Thyroid gland (tissue), 4 donors: ENCODE measurements around the gene CYSTM1. TPM values are rescaled to one million over a fixed set of nuclear protein-coding genes. Genes with fewer than 3 reads are reported as not detected.

Experiments
- DNase-seq, 2 donors: peaks; one replicate each; pipeline ENCODE4 v3.0.0-alpha.2; 2019
- H3K27ac ChIP-seq, 3 donors: fragments of 200-600 bp; sonication (generic); 1 replicate in 2 of 3; 2 replicates in 1 of 3; pipeline ENCODE4 v1.5.1; 2016 to 2019; ENCODE audit warnings: mild to moderate bottlenecking in 1 of 3, moderate library complexity in 1 of 3
- H3K27me3 ChIP-seq: fragments of 200-600 bp; sonication (generic); one replicate; pipeline ENCODE4 v1.5.1; 2019
- H3K36me3 ChIP-seq, 2 donors: fragments of 200-600 bp; sonication (generic); one replicate each; pipeline ENCODE4 v1.5.1; 2016 to 2019
- H3K4me1 ChIP-seq, 2 donors: fragments of 200-600 bp; sonication (generic); one replicate each; pipeline ENCODE4 v1.5.1; 2017 to 2019
- H3K4me3 ChIP-seq, 3 donors: fragments of 200-600 bp; sonication (generic); replicated peaks in 1 of 3; 1 replicate in 2 of 3; 2 replicates in 1 of 3; pipeline ENCODE4 v1.5.1; 2016; ENCODE audit warnings: mild to moderate bottlenecking in 1 of 3
- H3K9me3 ChIP-seq: fragments of 200-600 bp; sonication (generic); one replicate; pipeline ENCODE4 v1.5.1; 2017
- POLR2A ChIP-seq, 2 donors: fragments of 450-650 bp; IDR thresholded peaks; one replicate each; pipeline ENCODE4 v1.6.1; 2017; ENCODE audit warnings: antibody characterized with exemption in 2 of 2, mild to moderate bottlenecking in 2 of 2, moderate library complexity in 1 of 2
- WGBS, 2 donors: methylation state at CpG; one replicate each; pipeline ENCODE4 v1.1.5; 2017; 5-methylcytosine and 5-hydroxymethylcytosine counted together
- intact Hi-C: fragments of 100-400 bp; cut with DNase I; formaldehyde crosslinking; loops from one replicate; pipeline ENCODE4 v1.15.1; 2023
- total RNA-seq, 4 donors: library from RNA; depleted of rRNA; stranded (reverse); fragments of >200 nt; gene quantifications; one replicate each; pipeline ENCODE4 v1.2.3, GENCODE V29; 2016
- TF ChIP-seq, protein P1 (sequence below), 6 experiments: fragments of 200-600 bp in 3 of 6; fragments of 450-650 bp in 3 of 6; sonication (generic) in 3 of 6; IDR thresholded peaks; one replicate each; pipeline ENCODE4 v1.5.1; 2016 to 2019; ENCODE audit warnings: antibody characterized with exemption in 6 of 6, mild to moderate bottlenecking in 2 of 6, inconsistent platforms in 1 of 6, moderate library complexity in 1 of 6

The CYSTM1 gene
- total RNA-seq, 4 donors from 2014 or later = 55.4 to 238 (median 112) TPM

DNA sequence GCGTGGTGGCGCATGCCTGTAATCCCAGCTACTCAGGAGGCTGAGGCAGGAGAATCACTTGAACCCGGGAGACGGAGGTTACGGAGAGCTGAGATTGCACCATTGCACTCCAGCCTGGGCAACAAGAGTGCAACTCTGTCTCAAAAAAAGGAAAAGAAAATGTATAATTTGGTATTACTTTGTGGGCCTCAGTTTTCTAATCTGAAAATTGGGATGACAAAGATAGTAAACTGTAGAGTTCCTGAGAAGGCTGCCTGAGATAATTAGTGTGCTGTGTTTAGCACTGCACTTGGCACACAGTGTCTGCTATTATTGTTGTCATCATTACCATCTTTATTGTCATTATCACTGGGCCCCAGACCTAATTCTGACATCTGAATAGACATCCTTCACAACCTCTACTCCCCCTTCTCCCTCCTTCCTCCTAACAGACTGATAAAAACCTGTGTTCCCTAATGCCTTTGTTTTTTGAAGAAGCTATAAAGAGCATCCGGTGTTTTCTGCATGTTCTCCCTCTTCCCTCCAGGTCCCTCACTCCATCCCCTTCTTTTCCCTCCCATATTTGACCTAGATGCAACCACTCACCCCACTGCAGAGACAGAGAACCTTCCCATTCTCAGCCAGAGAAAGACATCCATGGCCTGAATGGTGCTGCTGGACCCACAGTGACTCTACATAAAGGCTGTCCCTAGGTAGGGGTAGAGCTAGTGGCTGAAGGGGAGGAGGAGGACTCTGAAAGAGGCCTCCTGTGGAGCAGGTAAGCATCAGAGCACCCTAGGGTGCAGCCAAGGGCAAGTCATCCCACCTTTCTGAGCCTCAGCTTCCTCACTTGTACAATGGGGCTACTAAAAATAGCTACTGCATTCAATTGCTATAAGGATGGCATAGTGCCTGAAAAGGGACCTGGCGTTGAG lies 15.7 kb upstream of the CYSTM1 start:
- H3K4me1 ChIP-seq = peaks cover 3 to 10% of the 10 kb centered on the region in 2 donors
- H3K27me3 ChIP-seq = no peaks in the 10 kb centered on the region
- intact Hi-C loops = loop anchor here (5.0 kb wide), 1 partner anchor 87 kb away; no protein-coding TSS in a partner anchor
- H3K36me3 ChIP-seq = no peaks in the 10 kb centered on the region
- no peaks in the 10 kb centered on the region for H3K9me3 ChIP-seq
- DNase-seq = no peak
- WGBS, 2 donors = 81 to 82% methylated on average over 7 of the region's 7 CpGs
- no peak overlapping the region for H3K4me3 ChIP-seq
- H3K27ac ChIP-seq = no peak overlapping the region
- TF ChIP-seq, protein P1, sequence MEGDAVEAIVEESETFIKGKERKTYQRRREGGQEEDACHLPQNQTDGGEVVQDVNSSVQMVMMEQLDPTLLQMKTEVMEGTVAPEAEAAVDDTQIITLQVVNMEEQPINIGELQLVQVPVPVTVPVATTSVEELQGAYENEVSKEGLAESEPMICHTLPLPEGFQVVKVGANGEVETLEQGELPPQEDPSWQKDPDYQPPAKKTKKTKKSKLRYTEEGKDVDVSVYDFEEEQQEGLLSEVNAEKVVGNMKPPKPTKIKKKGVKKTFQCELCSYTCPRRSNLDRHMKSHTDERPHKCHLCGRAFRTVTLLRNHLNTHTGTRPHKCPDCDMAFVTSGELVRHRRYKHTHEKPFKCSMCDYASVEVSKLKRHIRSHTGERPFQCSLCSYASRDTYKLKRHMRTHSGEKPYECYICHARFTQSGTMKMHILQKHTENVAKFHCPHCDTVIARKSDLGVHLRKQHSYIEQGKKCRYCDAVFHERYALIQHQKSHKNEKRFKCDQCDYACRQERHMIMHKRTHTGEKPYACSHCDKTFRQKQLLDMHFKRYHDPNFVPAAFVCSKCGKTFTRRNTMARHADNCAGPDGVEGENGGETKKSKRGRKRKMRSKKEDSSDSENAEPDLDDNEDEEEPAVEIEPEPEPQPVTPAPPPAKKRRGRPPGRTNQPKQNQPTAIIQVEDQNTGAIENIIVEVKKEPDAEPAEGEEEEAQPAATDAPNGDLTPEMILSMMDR (IDR thresholded peaks at IDR 0.05) = no peak
- no peak for TF ChIP-seq POLR2A (IDR thresholded peaks at IDR 0.05)

DNA sequence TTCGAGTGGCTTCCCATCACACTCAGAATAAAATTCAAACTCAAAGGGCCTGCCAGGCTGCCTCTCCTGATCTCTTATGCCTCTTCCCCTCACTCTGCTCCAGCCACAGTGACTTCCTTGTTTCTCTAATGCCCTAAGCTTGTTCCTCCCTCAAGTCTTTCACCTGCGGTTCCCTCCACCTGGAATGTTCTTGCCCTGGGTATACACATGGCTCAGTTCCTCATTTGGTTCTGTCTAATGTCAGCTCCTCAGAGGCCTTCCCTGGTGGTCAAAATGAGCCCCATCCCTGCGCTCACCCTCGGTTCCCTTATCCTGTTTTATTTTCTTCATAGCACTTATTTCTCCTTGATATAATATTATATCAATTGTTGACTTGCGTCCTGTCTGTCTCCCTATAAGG lies 12.7 kb upstream of the CYSTM1 start:
- no peak overlapping the region for H3K27ac ChIP-seq
- DNase-seq = no peak

DNA sequence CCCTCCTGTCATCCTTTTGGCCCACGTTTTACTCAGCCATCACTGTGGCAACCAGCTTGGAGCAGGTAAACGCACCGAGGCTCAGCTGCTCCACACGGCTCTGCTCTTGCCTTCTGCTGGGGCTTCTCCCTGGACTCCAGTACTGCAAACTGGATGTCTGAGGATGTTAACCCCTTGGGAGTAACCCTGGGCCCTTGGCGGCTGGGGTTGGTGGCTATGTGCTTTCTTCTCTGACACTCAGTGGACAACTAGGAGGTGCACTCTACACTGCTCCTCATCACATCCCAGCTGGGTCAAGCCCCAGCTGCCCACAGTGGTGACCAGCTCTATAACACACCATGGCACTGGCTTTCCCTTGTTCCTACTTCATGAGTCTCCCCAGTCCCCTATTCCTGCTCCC lies 12.2 kb upstream of the CYSTM1 start:
- TF ChIP-seq, protein P1 (IDR thresholded peaks at IDR 0.05) = no peak
- no peak for TF ChIP-seq POLR2A (IDR thresholded peaks at IDR 0.05)
- H3K27me3 ChIP-seq = no peaks in the 10 kb centered on the region
- no peaks in the 10 kb centered on the region for H3K36me3 ChIP-seq
- 81 to 88% methylated on average over 5 of the region's 5 CpGs for WGBS, 2 donors
- no peak overlapping the region for H3K27ac ChIP-seq
- peaks cover 6 to 7% of the 10 kb centered on the region in 2 donors for H3K4me1 ChIP-seq
- intact Hi-C loops = loop anchor here (10.0 kb wide), 2 partner anchors 72 to 192 kb away; no protein-coding TSS in a partner anchor
- no peaks in the 10 kb centered on the region for H3K9me3 ChIP-seq
- DNase-seq = no peak
- no peak overlapping the region for H3K4me3 ChIP-seq

More for the DNA sequence above, 12.7 kb upstream of the CYSTM1 start:
- H3K27me3 ChIP-seq = no peaks in the 10 kb centered on the region
- H3K9me3 ChIP-seq = no peaks in the 10 kb centered on the region
- no peaks in the 10 kb centered on the region for H3K36me3 ChIP-seq
- H3K4me1 ChIP-seq = peaks cover 9 to 11% of the 10 kb centered on the region in 2 donors
- 92 to 93% methylated on average over 5 of the region's 5 CpGs for WGBS, 2 donors
- H3K4me3 ChIP-seq = no peak overlapping the region
- no peak for TF ChIP-seq POLR2A (IDR thresholded peaks at IDR 0.05)
- TF ChIP-seq, protein P1 (IDR thresholded peaks at IDR 0.05) = no peak
- intact Hi-C loops = loop anchor here (10.0 kb wide), 2 partner anchors 73 to 193 kb away; no protein-coding TSS in a partner anchor

DNA sequence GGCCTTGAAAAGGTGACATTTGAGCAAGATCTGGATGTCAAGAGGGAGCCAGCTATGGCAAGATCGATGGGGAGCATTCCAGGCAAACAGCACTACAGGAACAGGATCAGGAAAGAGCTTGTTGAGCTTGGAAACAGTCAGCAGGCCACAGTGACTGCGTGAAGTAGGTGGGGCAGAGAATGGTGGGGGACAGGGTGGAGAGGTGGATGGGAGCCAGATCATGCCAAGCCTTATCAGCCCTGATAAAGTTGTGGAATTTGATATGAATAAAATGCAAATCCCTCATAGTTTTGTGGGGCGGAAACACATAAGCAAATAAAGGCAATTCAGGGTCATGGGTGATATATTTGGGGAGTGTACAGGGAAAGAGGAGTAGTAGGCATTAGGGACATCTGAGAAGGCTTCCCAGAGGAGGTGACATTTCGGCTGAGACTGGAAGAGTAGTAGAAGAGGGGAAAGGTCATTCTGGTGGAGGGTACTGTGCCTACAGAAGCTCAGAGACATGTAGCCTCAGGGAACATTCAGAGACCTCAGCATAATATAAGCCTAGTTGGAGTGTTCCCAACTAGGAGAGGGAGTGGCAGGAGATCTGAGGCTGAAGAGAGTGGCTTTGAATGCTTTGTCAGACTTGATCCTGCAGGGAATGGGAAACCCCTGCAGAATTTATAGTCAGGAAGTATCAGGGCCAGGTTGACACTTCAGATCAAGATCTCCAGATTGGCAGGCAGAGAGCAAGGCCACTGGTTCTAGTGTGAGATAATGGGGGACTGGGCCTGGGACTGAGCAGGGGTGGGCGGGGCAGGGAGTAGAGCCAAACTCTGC lies 9.7 kb upstream of the CYSTM1 start:
- Histone ChIP-seq H3K4me3 (no peak overlapping the region), H3K36me3 (no peaks in the 10 kb centered on the region), H3K27ac (no peak overlapping the region), H3K9me3 (no peaks in the 10 kb centered on the region), H3K4me1 (peaks cover 6 to 7% of the 10 kb centered on the region in 2 donors), H3K27me3 (no peaks in the 10 kb centered on the region)
- no peak for DNase-seq
- intact Hi-C loops = loop anchor here (10.0 kb wide), 2 partner anchors 69 to 189 kb away; no protein-coding TSS in a partner anchor
- TF ChIP-seq, protein P1 (IDR thresholded peaks at IDR 0.05) = no peak
- TF ChIP-seq POLR2A (IDR thresholded peaks at IDR 0.05) = no peak
- whole genome bisulfite sequencing, 2 donors = 64 to 78% methylated on average over 4 to 5 of the region's 5 CpGs
